ENCODE data around the gene PNPO. TPM values are rescaled to one million over a fixed set of nuclear protein-coding genes. Genes with fewer than 3 reads are reported as not detected.

Gene PNPO
- total RNA-seq, 2 experiments from 2014 or later = 37.9 to 44.0 TPM

Other genes with a start within 250 kb of the PNPO start
- 1 to 10 TPM; 2.4 to 3.7 TPM for gene TBKBP1, start 247.4 kb upstream of the PNPO start, total RNA-seq
- gene TBX21, start 208.3 kb upstream of the PNPO start, total RNA-seq = 10 to 100 TPM; 27.4 to 27.5 TPM
- gene OSBPL7, start 119.8 kb upstream of the PNPO start, total RNA-seq = 10 to 100 TPM; 33.0 to 33.6 TPM
- 10 to 100 TPM; 37.9 to 41.6 TPM for gene MRPL10, start 110.0 kb upstream of the PNPO start, total RNA-seq
- gene LRRC46, start 109.9 kb upstream of the PNPO start, total RNA-seq = under 1 TPM; 0.82 to 0.97 TPM
- gene SCRN2, start 100.3 kb upstream of the PNPO start, total RNA-seq = 10 to 100 TPM; 24.1 to 24.8 TPM
- gene SP6, start 90.4 kb upstream of the PNPO start, total RNA-seq = under 1 TPM in 1 of 2 experiments, not detected in 1; 0.05 TPM
- 10 to 100 TPM; 23.7 to 24.5 TPM for gene SP2, start 45.3 kb upstream of the PNPO start, total RNA-seq
- gene PRR15L, start 16.3 kb downstream of the PNPO start, total RNA-seq = not detected
- gene CDK5RAP3, start 29.5 kb downstream of the PNPO start, total RNA-seq = 100 to 1,000 TPM; 186 to 196 TPM
- 1 to 10 TPM; 5.1 to 5.5 TPM for gene COPZ2, start 96.2 kb downstream of the PNPO start, total RNA-seq
- 10 to 100 TPM; 44.1 to 50.7 TPM for gene NFE2L1, start 106.8 kb downstream of the PNPO start, total RNA-seq
- gene CBX1, start 159.9 kb downstream of the PNPO start, total RNA-seq = 10 to 100 TPM; 68.2 to 70.3 TPM
- 10 to 100 TPM; 33.3 to 34.2 TPM for gene SNX11, start 166.2 kb downstream of the PNPO start, total RNA-seq